Activated effector memory CD4-positive, alpha-beta T cell treated with anti-CD3 and anti-CD28 coated beads, Interleukin-2, amount 50 U/mL, for 16 hours (primary cell): ENCODE measurements around the gene RNF123.

Source experiments
- DNase-seq: peaks from one replicate; pipeline ENCODE4 v3.0.0-alpha.2; 2020

The RNF123 gene

DNA sequence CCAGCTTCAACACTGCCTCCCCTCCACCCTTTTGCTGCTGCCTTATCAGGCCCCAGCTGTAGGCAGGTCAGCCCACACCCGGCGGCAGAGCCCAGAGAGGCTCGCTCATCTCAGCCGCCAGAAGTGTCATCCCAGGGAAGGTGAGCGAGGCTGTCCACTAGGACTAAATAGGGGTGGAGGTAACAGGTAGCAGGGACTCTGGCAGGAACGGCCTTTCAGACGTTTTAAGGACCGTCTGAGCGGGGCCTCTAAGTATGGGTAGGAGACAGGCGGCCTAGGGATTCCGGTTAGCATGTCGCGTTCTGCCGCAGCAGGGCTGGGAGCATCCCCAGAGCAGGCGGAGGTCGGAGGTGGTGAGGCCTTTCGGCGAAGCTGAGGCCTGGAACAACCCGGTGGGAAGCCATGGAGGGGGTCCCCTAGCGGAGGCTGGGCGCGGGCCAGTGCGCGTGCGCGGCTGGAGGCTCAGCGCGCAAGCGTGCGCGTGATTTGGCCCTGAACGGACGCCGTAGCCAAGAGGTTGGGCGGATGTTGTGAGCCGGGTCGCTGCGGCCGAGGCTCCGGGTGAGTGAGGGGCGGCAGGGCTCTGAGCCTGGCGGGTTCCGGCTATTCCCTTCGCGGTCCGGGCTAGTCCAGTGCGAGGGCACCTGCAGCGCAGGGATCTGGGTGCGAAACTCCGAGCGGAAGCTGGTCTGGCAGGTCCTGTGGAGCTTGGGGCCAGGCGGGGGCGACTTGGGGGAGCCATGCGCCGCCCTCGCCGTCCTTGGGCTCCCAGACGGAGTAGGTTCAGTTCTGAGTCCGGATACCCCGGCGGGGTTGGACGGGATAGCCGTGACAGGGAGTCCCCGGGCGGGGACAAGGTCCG, at the start of gene RNF123, which contains the start of gene MST1:
TSS of gene RNF123 (plus strand) at position 512 of the 862 bp plus-strand sequence. CDS start 1,609 bp downstream, outside the sequence.
TSS of gene MST1 (minus strand) at position 429 of the 862 bp plus-strand sequence. CDS start 783 bp downstream, outside the sequence.
- DNase-seq = peak; percentile 97

- DNase-seq = no peak
Observed at GRCh38 chr3:49641292-49641691, 48.1 kb upstream of the RNF123 start.

GRCh38 chr3:49641921-49642707, 47.2 kb upstream of the RNF123 start:
- DNase-seq = no peak

DNA sequence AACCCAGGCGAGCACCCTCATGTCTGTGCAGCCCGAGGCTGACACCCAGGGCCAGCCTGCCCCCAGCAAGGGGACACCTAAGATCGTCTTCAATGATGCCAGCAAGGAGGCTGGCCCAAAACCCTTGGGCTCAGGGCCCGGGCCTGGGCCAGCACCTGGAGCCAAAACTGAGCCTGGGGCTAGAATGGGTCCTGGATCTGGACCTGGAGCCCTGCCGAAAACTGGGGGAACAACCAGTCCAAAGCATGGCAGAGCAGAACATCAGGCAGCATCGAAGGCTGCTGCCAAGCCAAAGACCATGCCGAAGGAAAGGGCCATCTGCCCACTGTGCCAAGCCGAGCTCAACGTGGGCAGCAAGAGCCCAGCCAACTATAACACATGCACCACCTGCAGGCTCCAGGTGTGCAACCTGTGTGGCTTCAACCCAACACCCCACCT, 46.6 kb upstream of the RNF123 start:
- no peak for DNase-seq

GRCh38 chr3:49644684-49645083, 44.7 kb upstream of the RNF123 start:
- no peak for DNase-seq

GRCh38 chr3:49646236-49646635, 43.1 kb upstream of the RNF123 start:
- no peak for DNase-seq

GRCh38 chr3:49647741-49648140, 41.6 kb upstream of the RNF123 start:
- no peak for DNase-seq

- DNase-seq = no peak
Observed at GRCh38 chr3:49648354-49649019, 40.9 kb upstream of the RNF123 start.

DNA sequence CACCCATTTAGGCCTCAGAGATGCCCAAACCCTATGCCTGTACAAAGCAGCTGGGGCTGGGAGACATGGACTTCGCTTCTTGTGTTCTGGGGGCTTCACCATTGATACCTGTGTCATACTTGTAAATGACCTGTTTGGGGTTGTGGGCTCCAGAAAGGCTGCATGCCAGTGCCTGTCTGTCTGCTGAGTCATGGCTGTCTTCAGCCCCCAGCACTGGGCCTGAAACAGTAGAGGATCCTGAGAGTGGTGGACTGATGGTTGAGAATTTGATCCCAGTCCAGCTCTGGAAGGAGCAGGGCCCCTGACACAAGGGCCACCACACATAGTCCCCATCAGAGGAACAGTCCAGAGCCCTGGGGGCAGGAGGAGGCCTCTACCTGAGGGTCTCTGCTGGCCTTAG, 39.8 kb upstream of the RNF123 start:
- DNase-seq = no peak

DNA sequence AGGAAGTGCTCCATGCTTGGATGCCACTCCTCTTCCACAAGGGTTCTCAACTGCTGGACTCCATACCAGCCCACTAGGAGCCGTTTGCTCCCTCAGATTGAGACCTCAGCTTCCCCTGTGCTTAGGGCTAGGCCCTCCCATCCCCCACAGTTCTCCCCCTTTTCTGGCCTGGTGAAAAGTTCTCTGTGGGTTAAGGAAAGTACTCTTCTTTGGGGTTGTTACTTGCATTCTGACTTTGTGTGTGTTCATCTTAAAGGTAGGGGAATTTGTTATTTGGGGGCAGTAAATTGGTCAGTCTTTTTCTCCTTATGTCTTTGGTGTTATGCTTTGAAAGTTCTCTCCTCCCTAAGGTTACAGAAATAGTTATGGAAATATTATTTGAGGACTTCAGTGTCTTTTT, 39.2 kb upstream of the RNF123 start:
- DNase-seq = no peak

- DNase-seq = no peak
Observed at GRCh38 chr3:49650637-49651036, 38.7 kb upstream of the RNF123 start.

GRCh38 chr3:49652218-49652902, 37.0 kb upstream of the RNF123 start:
- no peak for DNase-seq

DNA sequence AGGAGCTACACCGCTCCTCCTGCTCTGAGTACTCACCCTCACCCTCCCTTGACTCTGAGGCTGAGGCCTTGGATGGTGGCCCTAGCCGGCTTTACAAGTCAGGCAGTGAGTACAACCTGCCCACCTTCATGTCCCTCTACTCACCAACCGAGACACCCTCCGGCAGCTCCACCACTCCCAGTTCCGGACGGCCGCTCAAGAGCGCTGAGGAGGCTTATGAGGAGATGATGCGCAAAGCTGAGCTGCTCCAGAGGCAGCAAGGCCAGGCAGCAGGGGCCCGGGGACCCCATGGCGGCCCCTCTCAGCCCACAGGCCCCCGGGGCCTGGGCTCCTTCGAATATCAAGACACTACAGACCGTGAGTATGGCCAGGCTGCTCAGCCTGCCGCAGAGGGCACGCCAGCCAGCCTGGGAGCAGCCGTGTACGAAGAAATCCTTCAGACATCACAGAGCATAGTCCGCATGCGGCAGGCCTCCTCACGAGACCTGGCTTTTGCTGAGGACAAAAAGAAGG, 36.4 kb upstream of the RNF123 start:
- no peak for DNase-seq

DNA sequence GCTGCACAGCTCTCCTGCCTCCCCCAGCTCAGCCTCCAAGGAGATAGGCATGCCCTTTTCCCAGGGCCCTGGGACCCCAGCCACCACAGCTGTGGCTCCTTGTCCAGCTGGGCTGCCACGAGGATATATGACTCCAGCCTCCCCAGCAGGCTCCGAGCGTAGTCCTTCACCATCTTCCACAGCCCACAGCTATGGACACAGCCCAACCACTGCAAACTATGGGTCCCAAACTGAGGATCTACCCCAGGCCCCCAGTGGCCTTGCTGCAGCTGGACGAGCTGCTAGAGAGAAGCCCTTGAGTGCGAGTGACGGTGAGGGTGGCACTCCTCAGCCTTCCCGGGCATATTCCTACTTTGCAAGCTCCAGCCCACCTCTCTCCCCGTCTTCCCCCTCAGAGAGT, 35.7 kb upstream of the RNF123 start:
- DNase-seq = no peak

- no peak for DNase-seq
Observed at GRCh38 chr3:49654176-49654825, 35.1 kb upstream of the RNF123 start.

- DNase-seq = no peak
Observed at GRCh38 chr3:49654955-49655556, 34.3 kb upstream of the RNF123 start.

DNA sequence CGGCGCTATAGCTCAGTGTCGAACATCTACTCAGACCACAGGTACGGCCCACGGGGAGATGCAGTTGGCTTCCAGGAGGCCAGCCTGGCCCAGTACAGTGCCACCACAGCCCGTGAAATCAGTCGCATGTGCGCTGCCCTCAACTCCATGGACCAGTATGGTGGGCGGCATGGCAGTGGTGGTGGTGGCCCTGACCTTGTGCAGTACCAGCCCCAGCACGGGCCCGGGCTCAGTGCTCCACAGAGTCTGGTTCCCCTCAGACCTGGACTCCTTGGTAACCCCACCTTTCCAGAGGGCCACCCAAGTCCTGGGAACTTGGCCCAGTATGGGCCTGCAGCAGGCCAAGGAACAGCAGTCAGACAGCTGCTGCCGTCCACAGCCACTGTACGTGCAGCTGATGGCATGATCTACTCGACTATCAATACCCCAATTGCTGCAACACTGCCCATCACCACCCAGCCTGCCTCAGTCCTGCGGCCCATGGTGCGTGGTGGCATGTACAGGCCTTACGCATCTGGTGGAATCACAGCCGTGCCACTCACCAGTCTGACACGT, 33.5 kb upstream of the RNF123 start:
- no peak for DNase-seq

- no peak for DNase-seq
Observed at GRCh38 chr3:49656541-49657112, 32.7 kb upstream of the RNF123 start.

- no peak for DNase-seq
Observed at GRCh38 chr3:49657208-49657915, 32.0 kb upstream of the RNF123 start.

DNA sequence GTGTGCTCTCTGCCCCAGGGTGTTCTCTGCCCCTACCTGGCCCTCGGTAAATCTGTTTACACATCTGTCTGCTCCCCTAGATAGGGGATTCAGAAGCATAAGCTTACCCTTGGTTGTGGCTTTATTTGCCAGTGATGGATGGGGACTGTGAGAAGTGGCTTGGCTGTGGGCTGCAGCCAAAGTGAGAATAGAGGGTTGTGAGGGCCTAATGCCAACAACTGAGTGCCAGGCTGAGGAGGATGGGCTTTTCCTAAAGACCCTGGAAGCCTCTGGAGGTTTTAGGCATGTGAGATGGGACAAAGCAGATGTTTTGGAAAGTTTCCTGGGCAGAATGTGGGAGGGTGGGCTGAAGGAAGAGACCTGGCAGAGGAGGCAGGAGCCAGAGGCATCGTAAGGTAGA, 30.6 kb upstream of the RNF123 start:
- no peak for DNase-seq
